Stimulated activated CD8-positive, alpha-beta memory T cell treated with anti-CD3 and anti-CD28 coated beads, Interleukin-4, amount 100 ng/mL, for 24 hours (primary cell): ENCODE measurements around the gene LYPD6.
"Not testable (repeated sequence)": the region's sequence is repeated elsewhere in the genome, so short reads cannot be mapped to it uniquely, and the experiment has no call there.

Experiments used
- DNase-seq: peaks from one replicate; pipeline ENCODE4 v3.0.0-alpha.2; 2020; ENCODE audit warnings: low read depth

LYPD6 gene, protein sequence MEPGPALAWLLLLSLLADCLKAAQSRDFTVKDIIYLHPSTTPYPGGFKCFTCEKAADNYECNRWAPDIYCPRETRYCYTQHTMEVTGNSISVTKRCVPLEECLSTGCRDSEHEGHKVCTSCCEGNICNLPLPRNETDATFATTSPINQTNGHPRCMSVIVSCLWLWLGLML

GRCh38 chr2:149330127-149331022 lies at the start of gene LYPD6:
TSS of gene LYPD6 (plus strand) at chr2:149330587. CDS start at chr2:149437709, 107,122 bp downstream.
- DNase-seq: no peak

GRCh38 chr2:149281441-149281840 lies 48.9 kb upstream of the LYPD6 start:
- no peak for DNase-seq

DNA sequence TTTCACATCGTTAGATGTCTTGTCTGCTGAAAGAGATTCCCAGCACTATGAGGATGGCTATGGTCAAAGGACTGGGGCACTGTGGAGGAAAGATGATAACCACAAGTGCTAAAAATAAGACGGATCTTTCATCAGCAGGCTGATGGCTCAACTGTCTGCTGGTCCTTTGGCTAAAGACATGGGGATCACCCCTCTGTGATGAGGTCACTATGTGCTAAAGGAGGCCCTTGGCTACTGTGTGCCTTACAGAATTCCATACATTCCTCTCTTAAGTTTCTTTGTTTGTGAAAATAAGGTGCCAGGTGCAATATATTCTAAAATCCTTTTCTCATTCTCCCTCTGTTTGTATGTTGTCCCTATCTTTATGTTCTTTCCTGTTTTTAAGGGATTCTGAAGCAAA lies 39.7 kb upstream of the LYPD6 start:
- DNase-seq: no peak

- no peak for DNase-seq
Observed at GRCh38 chr2:149291881-149292280, 38.5 kb upstream of the LYPD6 start.

DNA sequence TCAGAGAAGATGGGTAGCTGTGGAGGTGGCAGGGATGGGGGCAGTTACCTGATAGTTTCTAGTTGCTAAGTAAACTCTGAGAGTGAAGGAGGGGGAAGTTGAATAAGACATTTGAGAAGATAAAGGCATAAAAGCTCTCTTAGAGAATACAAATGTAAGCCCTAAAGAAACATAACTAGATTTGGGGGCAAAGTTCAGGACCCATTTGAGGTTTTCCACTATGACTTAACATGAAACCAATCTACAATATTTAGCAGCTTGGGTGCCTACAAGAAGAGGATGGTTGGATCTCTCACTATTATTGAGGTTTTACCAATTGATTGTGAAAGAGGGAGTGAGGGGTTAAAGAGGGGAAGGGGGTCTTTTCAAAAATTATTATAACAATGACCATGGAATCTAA lies 34.4 kb upstream of the LYPD6 start:
- DNase-seq: no peak

- no peak for DNase-seq
Observed at GRCh38 chr2:149307014-149307413, 23.4 kb upstream of the LYPD6 start.

DNA sequence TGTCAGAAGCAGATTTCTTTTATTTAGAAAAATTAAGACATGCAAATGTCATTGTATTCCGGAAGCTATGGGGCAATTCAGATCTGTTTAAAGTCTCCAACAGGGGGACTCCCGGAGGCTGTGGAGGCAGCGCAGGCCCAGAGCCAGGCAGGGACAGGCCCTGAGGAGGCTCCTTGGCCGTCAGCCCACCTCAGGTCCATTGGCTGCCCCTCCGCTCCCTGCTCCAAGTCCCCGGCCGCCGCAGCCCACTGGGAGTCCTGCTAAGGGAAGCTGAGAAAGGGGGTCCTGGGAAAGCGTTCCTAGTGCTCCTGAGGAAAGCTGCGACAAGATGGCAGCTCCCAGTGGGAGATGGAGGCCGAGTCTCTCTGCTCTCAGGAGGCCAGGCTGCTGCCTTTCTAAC lies 20.0 kb upstream of the LYPD6 start:
- DNase-seq: no peak

DNA sequence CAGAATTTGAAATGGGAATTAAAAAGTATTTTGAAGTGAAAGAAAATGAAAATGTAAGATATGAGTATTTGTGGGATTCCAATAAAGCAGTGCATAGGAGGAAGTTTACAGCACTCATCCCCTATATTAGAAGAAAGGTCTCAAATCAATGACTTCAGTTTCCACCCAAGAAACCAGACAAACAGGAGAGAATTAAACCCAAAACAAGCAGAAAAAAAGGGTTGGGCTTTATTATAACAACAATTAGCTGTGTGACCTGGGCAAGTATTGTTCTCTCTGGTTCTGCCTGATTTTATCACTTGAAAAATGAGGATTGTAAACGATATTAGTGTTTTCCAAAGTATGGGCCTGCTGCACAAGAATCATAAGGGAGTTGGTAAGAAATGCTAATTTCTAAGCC lies 18.3 kb upstream of the LYPD6 start:
- no peak for DNase-seq

- DNase-seq: no peak
Observed at GRCh38 chr2:149313512-149313972, 16.8 kb upstream of the LYPD6 start.

- DNase-seq: no peak
Observed at GRCh38 chr2:149314687-149315086, 15.7 kb upstream of the LYPD6 start.

DNA sequence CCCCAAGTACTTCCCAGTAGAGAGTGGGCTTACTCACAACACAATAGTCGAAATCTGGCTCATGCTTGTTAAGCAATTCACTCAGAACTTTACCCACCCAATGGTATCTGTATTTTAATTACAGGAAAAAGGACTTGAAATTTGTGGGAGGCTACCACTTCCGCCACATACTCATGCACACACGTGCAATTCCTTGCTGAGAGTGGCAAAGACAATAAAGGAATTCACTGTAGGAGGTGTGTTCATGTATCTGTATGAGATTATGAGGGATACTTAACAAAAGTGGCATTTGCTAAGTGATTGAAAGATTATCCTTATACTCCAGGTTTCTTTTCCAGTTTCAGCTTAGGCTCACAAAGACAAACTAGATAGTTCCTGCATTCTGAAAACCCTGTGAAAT lies 14.9 kb upstream of the LYPD6 start:
- DNase-seq: no peak

DNA sequence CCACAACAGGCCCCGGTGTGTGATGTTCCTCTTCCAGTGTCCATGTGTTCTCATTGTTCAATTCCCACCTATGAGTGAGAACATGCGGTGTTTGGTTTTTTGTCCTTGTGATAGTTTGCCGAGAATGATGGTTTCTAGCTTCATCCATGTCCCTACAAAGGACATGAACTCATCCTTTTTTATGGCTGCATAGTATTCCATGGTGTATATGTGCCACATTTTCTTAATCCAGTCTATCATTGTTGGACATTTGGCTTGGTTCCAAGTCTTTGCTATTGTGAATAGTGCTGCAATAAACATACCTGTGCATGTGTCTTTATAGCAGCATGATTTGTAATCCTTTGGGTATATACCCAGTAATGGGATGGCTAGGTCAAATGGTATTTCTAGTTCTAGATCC lies 11.8 kb upstream of the LYPD6 start:
- not testable (repeated sequence) for DNase-seq

DNA sequence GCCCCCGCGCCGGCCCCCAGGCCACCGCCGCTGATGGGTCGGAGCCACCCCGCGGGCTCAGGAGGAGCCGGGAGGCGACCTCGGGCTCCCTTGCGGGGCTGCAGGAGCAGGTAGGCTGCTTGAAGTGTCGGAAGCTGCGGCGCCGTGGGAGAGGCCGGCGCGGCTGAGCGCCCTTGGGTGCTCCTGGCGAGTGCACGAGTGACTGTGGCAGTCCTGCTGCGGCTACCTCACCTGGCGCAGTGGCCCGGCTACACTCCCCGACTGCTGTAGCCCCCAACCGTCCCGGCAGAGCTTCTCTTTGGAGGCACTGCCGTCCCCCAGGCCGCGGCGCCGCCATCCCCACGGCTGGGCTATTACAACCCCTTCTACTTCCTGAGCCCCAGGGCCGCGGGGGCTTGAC lies 10.0 kb upstream of the LYPD6 start:
- DNase-seq: no peak

DNA sequence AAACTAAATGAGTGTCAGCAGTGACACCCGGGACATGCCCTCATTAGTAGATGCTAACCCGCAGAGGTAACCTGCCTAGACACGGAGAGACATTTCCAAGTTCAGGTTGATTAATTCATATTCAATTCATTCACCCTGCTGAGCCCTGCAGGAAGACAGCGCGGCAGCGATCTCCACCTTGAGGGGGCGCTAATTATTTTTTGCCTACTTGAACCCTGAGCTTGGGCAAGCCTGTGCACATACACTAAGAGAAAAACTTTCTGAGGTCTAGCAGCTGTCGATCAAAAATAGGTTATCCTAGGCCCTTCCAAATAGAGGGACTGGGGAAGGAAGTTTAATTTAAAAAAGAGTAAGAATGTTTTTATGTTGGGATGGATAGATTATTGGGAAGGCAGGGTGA lies 1.3 kb upstream of the LYPD6 start:
- DNase-seq: no peak

DNA sequence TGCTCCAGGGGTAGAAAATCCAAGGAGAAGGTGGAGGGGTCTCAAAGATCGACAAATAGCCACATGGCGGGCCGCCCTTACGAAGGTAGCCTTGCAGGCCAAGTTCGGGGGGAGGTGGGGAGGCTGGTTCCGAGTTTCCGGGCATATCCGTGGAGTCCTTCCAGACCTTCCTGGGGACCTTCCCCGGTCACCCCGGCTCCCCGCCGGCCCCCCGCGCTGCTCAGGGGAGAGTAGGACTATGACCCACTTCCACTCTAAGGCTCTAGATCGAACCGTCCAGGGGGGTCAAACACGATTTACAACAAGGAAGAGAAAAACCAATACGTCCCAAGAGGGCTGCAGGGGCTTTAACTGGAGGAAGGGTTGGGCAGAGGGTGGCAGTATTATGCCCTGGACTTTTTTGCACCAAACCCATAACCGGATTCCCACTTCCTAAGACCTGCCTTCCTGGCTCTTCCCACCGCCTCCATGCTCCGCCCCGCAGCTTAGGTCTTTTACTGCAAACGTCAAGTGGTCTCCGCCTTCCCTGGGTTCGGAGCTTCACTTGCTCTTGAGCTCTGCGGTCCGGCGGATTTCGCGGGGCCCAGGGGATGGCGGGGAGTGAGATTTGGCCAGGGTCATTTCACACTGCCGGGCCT lies 779 bp upstream of the LYPD6 start:
- no peak for DNase-seq

DNA sequence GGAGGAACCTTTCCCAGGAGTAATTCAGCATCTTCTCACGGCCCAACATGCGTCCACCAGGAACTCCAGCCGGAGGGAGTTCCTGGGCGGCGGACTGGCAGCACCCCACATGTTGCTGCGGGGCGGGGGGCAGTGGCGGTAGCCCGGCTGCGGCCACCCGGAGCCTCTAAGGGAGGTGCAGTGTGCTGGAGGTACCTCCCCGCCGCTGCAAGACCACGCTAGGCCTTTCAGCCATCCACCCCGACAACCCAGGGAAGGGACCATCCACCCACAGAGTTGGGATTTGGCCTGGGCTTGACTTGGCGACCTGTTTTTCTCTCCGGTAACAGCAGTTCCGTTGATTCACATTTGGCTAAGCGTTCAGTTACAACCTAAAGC lies 625 bp downstream of the LYPD6 start:
- no peak for DNase-seq

GRCh38 chr2:149332364-149332763 lies 2.0 kb downstream of the LYPD6 start:
- no peak for DNase-seq

DNA sequence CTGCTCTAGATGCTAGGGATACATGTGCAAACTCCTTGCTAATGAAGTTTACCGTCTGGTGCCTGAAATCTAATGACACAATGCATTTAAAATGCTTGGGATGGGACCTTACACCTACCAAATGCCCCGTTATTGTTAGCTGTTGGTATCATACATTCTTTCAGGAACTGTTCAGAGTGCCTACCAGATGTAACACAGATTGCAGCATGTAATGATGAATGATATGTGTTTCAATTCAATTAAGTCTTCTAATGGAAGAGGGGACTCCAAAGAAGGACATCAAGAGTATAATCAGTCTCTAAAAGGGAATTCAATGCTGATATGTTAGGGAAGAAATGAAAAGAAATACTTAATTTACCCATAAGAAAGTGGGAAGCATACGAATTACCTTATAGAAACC lies 3.2 kb downstream of the LYPD6 start:
- no peak for DNase-seq

DNA sequence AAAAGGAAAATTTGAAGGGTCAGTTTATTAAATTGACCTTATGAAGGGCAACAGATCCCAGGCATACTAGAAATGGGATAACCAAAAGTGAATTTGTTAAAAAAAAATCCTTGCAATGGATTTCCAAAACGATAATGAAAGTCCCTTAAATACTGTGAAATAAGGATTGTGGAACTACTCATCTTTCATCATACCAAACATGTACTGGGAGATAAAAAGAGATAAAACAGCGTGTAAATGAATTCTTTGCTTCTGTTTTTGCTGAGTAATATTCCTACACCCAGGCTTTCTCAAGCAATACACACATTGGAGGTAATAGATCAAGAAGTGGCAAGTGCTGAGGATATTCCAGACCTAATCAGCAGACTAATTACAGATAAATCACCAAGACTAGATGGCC lies 3.8 kb downstream of the LYPD6 start:
- DNase-seq: no peak

GRCh38 chr2:149339324-149339723 lies 8.9 kb downstream of the LYPD6 start:
- no peak for DNase-seq

- DNase-seq: no peak
Observed at GRCh38 chr2:149342509-149342908, 12.1 kb downstream of the LYPD6 start.

- no peak for DNase-seq
Observed at GRCh38 chr2:149344105-149344504, 13.7 kb downstream of the LYPD6 start.

DNA sequence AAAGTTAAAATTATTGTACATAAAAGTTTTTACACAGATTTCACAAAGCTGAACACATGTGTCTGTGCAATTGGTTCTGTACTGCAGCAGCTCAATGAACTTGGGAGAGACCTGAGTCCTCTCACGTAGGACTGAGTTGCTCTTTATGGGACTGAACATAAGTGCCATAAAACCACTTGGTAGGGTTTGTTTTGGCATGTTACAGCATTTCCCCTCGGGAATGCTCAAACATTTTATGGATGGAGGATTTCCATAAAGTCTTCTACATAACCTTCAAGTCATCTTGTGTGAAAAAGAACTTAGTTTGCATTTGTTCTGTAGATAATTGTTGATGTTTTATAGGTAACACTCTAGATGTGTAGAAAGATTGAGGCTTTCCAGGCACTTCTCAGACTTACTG lies 15.9 kb downstream of the LYPD6 start:
- DNase-seq: no peak
